Vagina (tissue), 2 donors: ENCODE data around the gene MPEG1. TPM values are rescaled to one million over a fixed set of nuclear protein-coding genes. Genes with fewer than 3 reads are reported as not detected.

ENCODE experiments used
- DNase-seq, 2 donors: peaks; one replicate each; pipeline ENCODE4 v3.0.0-alpha.2; 2017; ENCODE audit errors: extremely low spot score in 2 of 2
- H3K27ac ChIP-seq: fragments of 200-600 bp; sonication (generic); one replicate; pipeline ENCODE4 v1.5.1; 2019
- H3K27me3 ChIP-seq: fragments of 200-600 bp; sonication (generic); one replicate; pipeline ENCODE4 v1.5.1; 2019
- H3K36me3 ChIP-seq, 2 donors: fragments of 200-600 bp; sonication (generic); one replicate each; pipeline ENCODE4 v1.5.1; 2017 to 2019
- H3K4me1 ChIP-seq: fragments of 200-600 bp; sonication (generic); one replicate; pipeline ENCODE4 v1.5.1; 2019
- H3K4me3 ChIP-seq, 2 donors: fragments of 200-600 bp; sonication (generic); 1 replicate in 1 of 2; 2 replicates in 1 of 2; pipeline ENCODE4 v1.5.1; 2016 to 2019
- H3K9me3 ChIP-seq: fragments of 200-600 bp; sonication (generic); one replicate; pipeline ENCODE4 v1.5.1; 2019
- CTCF ChIP-seq, 3 experiments: fragments of 450-650 bp in 2 of 3; fragments of 200-600 bp in 1 of 3; sonication (generic) in 1 of 3; IDR thresholded peaks; one replicate each; pipeline ENCODE4 v1.5.1; 2017 to 2019; ENCODE audit warnings: antibody characterized with exemption in 3 of 3, mild to moderate bottlenecking in 2 of 3, moderate library complexity in 2 of 3
- POLR2A ChIP-seq, 2 donors: fragments of 450-650 bp; IDR thresholded peaks; one replicate each; pipeline ENCODE4 v1.6.1; 2017; ENCODE audit warnings: antibody characterized with exemption in 2 of 2, mild to moderate bottlenecking in 2 of 2, moderate library complexity in 2 of 2
- POLR2AphosphoS5 ChIP-seq, 2 donors: sonication (generic); formaldehyde crosslinking; IDR thresholded peaks; one replicate each; pipeline ENCODE4 v1.9.0; 2017; ENCODE audit warnings: antibody characterized with exemption in 2 of 2, mild to moderate bottlenecking in 2 of 2, low read depth in 1 of 2; ENCODE audit not compliant: insufficient read depth in 1 of 2
- intact Hi-C: fragments of 100-400 bp; cut with DNase I; formaldehyde crosslinking; loops from one replicate; pipeline ENCODE4 v1.15.1; 2023
- total RNA-seq: library from RNA; depleted of rRNA; stranded (reverse); fragments of >200 nt; gene quantifications from one replicate; pipeline ENCODE4 v1.2.3, GENCODE V29; 2016

MPEG1 gene
- total RNA-seq, 1 donor from 2014 or later: 3.9 TPM

- H3K27me3 ChIP-seq: no peaks in the 10 kb centered on the region
- H3K4me3 ChIP-seq: no peak overlapping the region
- peaks cover 20% of the 10 kb centered on the region for H3K4me1 ChIP-seq
- TF ChIP-seq POLR2A (IDR thresholded peaks at IDR 0.05): no peak
- TF ChIP-seq CTCF (IDR thresholded peaks at IDR 0.05): no peak
- no peak for TF ChIP-seq POLR2AphosphoS5 (IDR thresholded peaks at IDR 0.05; ENCODE audit: insufficient read depth in 1 of 2, low read depth in 1 of 2)
- DNase-seq: no peak
- intact Hi-C loops: no loop called here
- H3K9me3 ChIP-seq: no peaks in the 10 kb centered on the region
- H3K36me3 ChIP-seq: peaks cover 0 to 6% of the 10 kb centered on the region in 2 donors
- H3K27ac ChIP-seq: no peak overlapping the region
These were observed 30.1 kb downstream of the MPEG1 start for GRCh38 chr11:59182457-59183151.

- Histone ChIP-seq H3K27ac (no peak overlapping the region), H3K4me1 (peaks cover 13% of the 10 kb centered on the region), H3K27me3 (no peaks in the 10 kb centered on the region), H3K4me3 (no peak overlapping the region), H3K36me3 (peaks cover 0 to 6% of the 10 kb centered on the region in 2 donors), H3K9me3 (no peaks in the 10 kb centered on the region)
- no peak for TF ChIP-seq POLR2A (IDR thresholded peaks at IDR 0.05)
- intact Hi-C loops: no loop called here
- DNase-seq: no peak
These were observed 30.8 kb downstream of the MPEG1 start for GRCh38 chr11:59181746-59182456.

GRCh38 chr11:59180907-59181306 is 31.8 kb downstream of the MPEG1 start:
- Histone ChIP-seq H3K4me3 (no peak overlapping the region), H3K27ac (no peak overlapping the region), H3K27me3 (no peaks in the 10 kb centered on the region), H3K36me3 (peaks cover 0 to 6% of the 10 kb centered on the region in 2 donors), H3K4me1 (peaks cover 3% of the 10 kb centered on the region), H3K9me3 (no peaks in the 10 kb centered on the region)
- intact Hi-C loops: no loop called here
- TF ChIP-seq POLR2AphosphoS5 (IDR thresholded peaks at IDR 0.05; ENCODE audit: insufficient read depth in 1 of 2, low read depth in 1 of 2) (no peak), POLR2A (IDR thresholded peaks at IDR 0.05) (no peak), CTCF (IDR thresholded peaks at IDR 0.05) (no peak)
- no peak for DNase-seq

GRCh38 chr11:59180168-59180776 is 32.5 kb downstream of the MPEG1 start:
- TF ChIP-seq POLR2A (IDR thresholded peaks at IDR 0.05) (no peak), CTCF (IDR thresholded peaks at IDR 0.05) (no peak), POLR2AphosphoS5 (IDR thresholded peaks at IDR 0.05; ENCODE audit: insufficient read depth in 1 of 2, low read depth in 1 of 2) (no peak)
- DNase-seq: no peak
- Histone ChIP-seq H3K27me3 (no peaks in the 10 kb centered on the region), H3K9me3 (no peaks in the 10 kb centered on the region), H3K4me1 (no peaks in the 10 kb centered on the region), H3K27ac (no peak overlapping the region), H3K4me3 (no peak overlapping the region), H3K36me3 (peaks cover 0 to 6% of the 10 kb centered on the region in 2 donors)
- intact Hi-C loops: no loop called here

- TF ChIP-seq POLR2AphosphoS5 (IDR thresholded peaks at IDR 0.05; ENCODE audit: insufficient read depth in 1 of 2, low read depth in 1 of 2) (no peak), CTCF (IDR thresholded peaks at IDR 0.05) (no peak), POLR2A (IDR thresholded peaks at IDR 0.05) (no peak)
- no peak overlapping the region for H3K27ac ChIP-seq
These were observed 33.6 kb downstream of the MPEG1 start for GRCh38 chr11:59179121-59179520.

More at GRCh38 chr11:59179121-59179520, 33.6 kb downstream of the MPEG1 start:
- Histone ChIP-seq H3K27me3 (no peaks in the 10 kb centered on the region), H3K4me1 (peaks cover 6% of the 10 kb centered on the region), H3K9me3 (no peaks in the 10 kb centered on the region), H3K36me3 (peaks cover 0 to 6% of the 10 kb centered on the region in 2 donors), H3K4me3 (no peak overlapping the region)
- no peak for DNase-seq
- intact Hi-C loops: no loop called here
